HepG2 (cell line): ENCODE data around the gene ASPHD1. TPM values are rescaled to one million over a fixed set of nuclear protein-coding genes. Genes with fewer than 3 reads are reported as not detected.

Experiments
- ETV5 ChIP-seq: IDR thresholded peaks from 2 replicates; pipeline ENCODE4 v1.6.1; 2018; ENCODE audit warnings: missing biosample characterization, missing genetic modification reagents, inconsistent platforms, borderline replicate concordance
- HDAC6 ChIP-seq: fragments of 200-600 bp; sonication (generic); IDR thresholded peaks from 2 replicates; pipeline ENCODE4 v1.7.0; 2017; ENCODE audit warnings: mild to moderate bottlenecking, antibody characterized with exemption, low read length, low read depth
- HOXA9 ChIP-seq: sonication (generic); formaldehyde crosslinking; IDR thresholded peaks from 2 replicates; pipeline ENCODE4 v1.8.1; 2022; ENCODE audit warnings: missing genetic modification reagents, mild to moderate bottlenecking, moderate library complexity, borderline replicate concordance
- KIAA2018 ChIP-seq: sonication (generic); formaldehyde crosslinking; IDR thresholded peaks from 2 replicates; pipeline ENCODE4 v1.5.0; 2020; ENCODE audit warnings: mild to moderate bottlenecking, missing genetic modification reagents, borderline replicate concordance
- SP140L ChIP-seq: sonication (generic); formaldehyde crosslinking; IDR thresholded peaks from 2 replicates; pipeline ENCODE4 v1.4.0; 2020; ENCODE audit warnings: missing genetic modification reagents, borderline replicate concordance
- TGIF2 ChIP-seq: IDR thresholded peaks from 2 replicates; pipeline ENCODE4 v1.6.1; 2016; ENCODE audit warnings: control low read depth, missing compliant biosample characterization
- TIGD3 ChIP-seq: sonication (generic); formaldehyde crosslinking; IDR thresholded peaks from 2 replicates; pipeline ENCODE4 v1.5.1; 2020; ENCODE audit warnings: mild to moderate bottlenecking, missing genetic modification reagents, borderline replicate concordance
- ZNF280D ChIP-seq: sonication (generic); formaldehyde crosslinking; IDR thresholded peaks from 2 replicates; pipeline ENCODE4 v1.5.1; 2020; ENCODE audit warnings: mild to moderate bottlenecking, missing genetic modification reagents
- ZNF460 ChIP-seq: sonication (generic); formaldehyde crosslinking; IDR thresholded peaks from 2 replicates; pipeline ENCODE4 v1.5.1; 2020; ENCODE audit warnings: missing genetic modification reagents, mild to moderate bottlenecking, borderline replicate concordance
- ZNF800 ChIP-seq: sonication (generic); formaldehyde crosslinking; IDR thresholded peaks from 2 replicates; pipeline ENCODE4 v1.4.0; 2020; ENCODE audit warnings: missing genetic modification reagents
- ZNF841 ChIP-seq: sonication (generic); formaldehyde crosslinking; IDR thresholded peaks from 2 replicates; pipeline ENCODE4 v1.8.1; 2023; ENCODE audit warnings: missing genetic modification reagents, borderline replicate concordance
- polyA plus RNA-seq, 8 experiments: library from polyadenylated mRNA; depleted of rRNA in 3 of 8; stranded (reverse) in 7 of 8; unstranded in 1 of 8; fragments of >200 nt; fragmentation: Illumina TruSeq in 4 of 8; extraction: Trizol in 4 of 8; gene quantifications; 2 replicates each; pipeline versions ENCODE4 v1.2.1 to v1.2.3, GENCODE V29; 2011 to 2016; ENCODE audit warnings: low read depth in 4 of 8, missing spikeins in 1 of 8, mixed read lengths in 1 of 8; ENCODE audit not compliant: insufficient read depth in 1 of 8
- total RNA-seq, 5 experiments: library from RNA; depleted of rRNA; stranded (reverse); fragments of >200 nt; fragmentation: Illumina TruSeq; extraction: Trizol; gene quantifications; 2 replicates each; pipeline ENCODE4 v1.2.3, GENCODE V29; 2016; ENCODE audit warnings: low read depth in 1 of 5
- TF ChIP-seq, protein P1 (sequence below): sonication (generic); formaldehyde crosslinking; IDR thresholded peaks from 2 replicates; pipeline ENCODE4 v1.4.0; 2020; ENCODE audit warnings: missing genetic modification reagents

Gene ASPHD1
- total and polyA plus RNA-seq, 2 of the 13 experiments (the other 11 are each of a cell fraction or from before 2014, with no cell fraction given): 13.1 to 19.7 TPM

- 0 out of 2 replicates have a peak, but pooled peaks have one; percentile 85 for TF ChIP-seq ZNF800 (CRISPR knock-in tag)
- peak; percentile 86 for TF ChIP-seq TGIF2 (CRISPR knock-in tag)
- no peak; the same call in 1 of the 2 replicates for TF ChIP-seq ZNF280D (CRISPR knock-in tag)
- no peak for TF ChIP-seq ZNF460 (CRISPR knock-in tag)
- no peak for TF ChIP-seq SP140L (CRISPR knock-in tag)
- TF ChIP-seq ETV5: peak; percentile 57
- no peak for TF ChIP-seq HDAC6
- TF ChIP-seq ZNF841 (CRISPR knock-in tag): peak; percentile 95; the same call in 1 of the 2 replicates
- TF ChIP-seq, protein P1, sequence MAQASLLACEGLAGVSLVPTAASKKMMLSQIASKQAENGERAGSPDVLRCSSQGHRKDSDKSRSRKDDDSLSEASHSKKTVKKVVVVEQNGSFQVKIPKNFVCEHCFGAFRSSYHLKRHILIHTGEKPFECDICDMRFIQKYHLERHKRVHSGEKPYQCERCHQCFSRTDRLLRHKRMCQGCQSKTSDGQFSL (CRISPR knock-in tag): peak; percentile 82; the same call in 1 of the 2 replicates
- no peak for TF ChIP-seq TIGD3 (CRISPR knock-in tag)
- TF ChIP-seq HOXA9: peak; percentile 97; the same call in 1 of the 2 replicates
- no peak for TF ChIP-seq KIAA2018
Observed at GRCh38 chr16:29900102-29900887, at the start of gene ASPHD1 (continued).
